Keratinocyte (primary cell): ENCODE measurements around the gene CASTOR2. TPM values are rescaled to one million over a fixed set of nuclear protein-coding genes. Genes with fewer than 3 reads are reported as not detected.

Source experiments
- DNase-seq: peaks from one replicate; pipeline ENCODE4 v3.0.0-alpha.2; 2011; ENCODE audit warnings: low read depth, missing footprints, low spot score
- FAIRE-seq: peaks from 2 replicates; lab custom pipeline; 2011; peaks lifted over from hg19 to GRCh38; lab: Jason Lieb, UNC
- H2AFZ ChIP-seq: 2 replicates; pipeline ENCODE4 v1.6.0; 2012; ENCODE audit warnings: low read length, control low read depth, inconsistent platforms; ENCODE audit not compliant: control insufficient read depth
- H3K27ac ChIP-seq: 2 replicates; pipeline ENCODE4 v1.5.1; 2011; ENCODE audit warnings: low read length; ENCODE audit not compliant: control insufficient read depth, insufficient read depth
- H3K27me3 ChIP-seq: 3 replicates; pipeline ENCODE4 v1.6.0; 2011; ENCODE audit warnings: low read length; ENCODE audit not compliant: control insufficient read depth, insufficient read depth; ENCODE audit errors: extremely low read depth
- H3K36me3 ChIP-seq, 2 experiments: 2 replicates in 1 of 2; 3 replicates in 1 of 2; pipeline ENCODE4 v1.5.1; 2011; ENCODE audit warnings: low read length in 2 of 2, mild to moderate bottlenecking in 1 of 2; ENCODE audit not compliant: control insufficient read depth in 2 of 2, insufficient read depth in 2 of 2; ENCODE audit errors: extremely low read depth in 1 of 2
- H3K4me1 ChIP-seq: 3 replicates; pipeline ENCODE4 v1.5.1; 2011; ENCODE audit warnings: low read length; ENCODE audit not compliant: control insufficient read depth, insufficient read depth; ENCODE audit errors: extremely low read depth
- H3K4me2 ChIP-seq: 3 replicates; pipeline ENCODE4 v1.6.0; 2011; ENCODE audit warnings: low read depth, low read length; ENCODE audit not compliant: control insufficient read depth, insufficient read depth; ENCODE audit errors: extremely low read depth
- H3K4me3 ChIP-seq, 3 experiments: fragments of 200-600 bp in 1 of 3; sonication (generic) in 1 of 3; 2 replicates in 2 of 3; 3 replicates in 1 of 3; pipeline ENCODE4 v1.5.1; 2011 to 2016; ENCODE audit warnings: low read length in 3 of 3, mild to moderate bottlenecking in 3 of 3, control low read depth in 2 of 3, inconsistent platforms in 1 of 3, low read depth in 1 of 3, mixed read lengths in 1 of 3, mixed run types in 1 of 3, moderate library complexity in 1 of 3; ENCODE audit not compliant: control insufficient read depth in 2 of 3, insufficient read depth in 2 of 3; ENCODE audit errors: extremely low read depth in 1 of 3
- H3K79me2 ChIP-seq: 2 replicates; pipeline ENCODE4 v1.6.0; 2012; ENCODE audit warnings: low read length; ENCODE audit not compliant: control insufficient read depth, insufficient read depth
- H3K9ac ChIP-seq: 3 replicates; pipeline ENCODE4 v1.6.0; 2011; ENCODE audit warnings: low read length; ENCODE audit not compliant: control insufficient read depth, insufficient read depth; ENCODE audit errors: extremely low read depth
- H3K9me1 ChIP-seq: 3 replicates; pipeline ENCODE4 v1.6.0; 2011; ENCODE audit warnings: low read length; ENCODE audit not compliant: control insufficient read depth, insufficient read depth; ENCODE audit errors: extremely low read depth
- H3K9me3 ChIP-seq: 2 replicates; pipeline ENCODE4 v1.5.1; 2012; ENCODE audit warnings: low read depth, low read length; ENCODE audit not compliant: control insufficient read depth
- H4K20me1 ChIP-seq: 3 replicates; pipeline ENCODE4 v1.6.0; 2011; ENCODE audit warnings: low read length; ENCODE audit not compliant: control insufficient read depth, insufficient read depth; ENCODE audit errors: extremely low read depth
- dilution Hi-C: fragments of 300-500 bp; cut with MboI; formaldehyde crosslinking; loops from one replicate; pipeline ENCODE4 v1.7.0; 2020; ENCODE audit warnings: low sequenced_read_pairs; ENCODE audit not compliant: extremely low pct_ligation_motif_present
- polyA plus RNA-seq, 5 experiments: library from polyadenylated mRNA; depleted of rRNA in 3 of 5; stranded (reverse) in 3 of 5; stranded (forward) in 1 of 5; unstranded in 1 of 5; fragments of >200 nt; gene quantifications; 1 replicate in 1 of 5; 2 replicates in 3 of 5; 3 replicates in 1 of 5; pipeline versions ENCODE4 v1.2.1 to v1.2.3, GENCODE V29; 2011 to 2012; ENCODE audit warnings: missing spikeins in 2 of 5, low read depth in 1 of 5, low replicate concordance in 1 of 5
- TF ChIP-seq, protein P1 (sequence below), 3 experiments: IDR thresholded peaks in 1 of 3; conservative IDR thresholded peaks in 1 of 3; optimal IDR thresholded peaks in 1 of 3; 2 replicates in 2 of 3; 3 replicates in 1 of 3; pipeline versions ENCODE3 to v1.5.1; 2011; ENCODE audit warnings: low read length in 3 of 3, mild to moderate bottlenecking in 3 of 3, moderate library complexity in 2 of 3, control low read depth in 1 of 3, inconsistent platforms in 1 of 3; ENCODE audit not compliant: insufficient read depth in 2 of 3; ENCODE audit errors: extremely low read depth in 1 of 3

CASTOR2 gene
- polyA plus RNA-seq, 1 donor (not counting 4 experiments of a cell fraction or from before 2014, with no cell fraction given), result 0.75 TPM

DNA sequence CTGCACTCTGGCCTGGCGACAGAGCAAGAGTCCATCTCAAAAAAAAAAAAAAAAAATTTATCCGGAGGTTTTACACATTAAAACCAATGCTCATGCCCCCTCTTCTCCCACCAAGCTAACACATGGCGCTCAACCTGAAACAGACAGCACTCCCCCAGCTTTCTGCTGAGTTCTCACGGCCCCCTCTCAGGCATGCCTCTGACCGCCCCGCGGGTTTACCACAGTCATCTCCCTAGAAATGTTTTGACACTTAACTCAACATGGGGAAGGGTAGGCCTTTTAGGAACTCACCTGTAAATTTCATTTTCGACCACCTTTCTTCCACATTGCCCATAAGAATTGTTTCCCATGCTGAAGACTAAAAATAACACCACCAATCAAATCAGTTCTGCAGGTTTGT lies 99.8 kb downstream of the CASTOR2 start:
- no peak overlapping the region for H3K4me3 ChIP-seq
- no peaks in the 10 kb centered on the region for H3K79me2 ChIP-seq
- no peak overlapping the region for H3K9ac ChIP-seq
- FAIRE-seq (no peak), DNase-seq (no peak)
- no peak overlapping the region for H2AFZ ChIP-seq
- TF ChIP-seq, protein P1, sequence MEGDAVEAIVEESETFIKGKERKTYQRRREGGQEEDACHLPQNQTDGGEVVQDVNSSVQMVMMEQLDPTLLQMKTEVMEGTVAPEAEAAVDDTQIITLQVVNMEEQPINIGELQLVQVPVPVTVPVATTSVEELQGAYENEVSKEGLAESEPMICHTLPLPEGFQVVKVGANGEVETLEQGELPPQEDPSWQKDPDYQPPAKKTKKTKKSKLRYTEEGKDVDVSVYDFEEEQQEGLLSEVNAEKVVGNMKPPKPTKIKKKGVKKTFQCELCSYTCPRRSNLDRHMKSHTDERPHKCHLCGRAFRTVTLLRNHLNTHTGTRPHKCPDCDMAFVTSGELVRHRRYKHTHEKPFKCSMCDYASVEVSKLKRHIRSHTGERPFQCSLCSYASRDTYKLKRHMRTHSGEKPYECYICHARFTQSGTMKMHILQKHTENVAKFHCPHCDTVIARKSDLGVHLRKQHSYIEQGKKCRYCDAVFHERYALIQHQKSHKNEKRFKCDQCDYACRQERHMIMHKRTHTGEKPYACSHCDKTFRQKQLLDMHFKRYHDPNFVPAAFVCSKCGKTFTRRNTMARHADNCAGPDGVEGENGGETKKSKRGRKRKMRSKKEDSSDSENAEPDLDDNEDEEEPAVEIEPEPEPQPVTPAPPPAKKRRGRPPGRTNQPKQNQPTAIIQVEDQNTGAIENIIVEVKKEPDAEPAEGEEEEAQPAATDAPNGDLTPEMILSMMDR (optimal IDR thresholded peaks at IDR 0.05 in 1 of 3, IDR thresholded peaks at IDR 0.05 in 1 of 3, conservative IDR thresholded peaks at IDR 0.05 in 1 of 3; ENCODE audit: extremely low read depth in 1 of 3, insufficient read depth in 2 of 3, low read length in 3 of 3), result no peak
- H3K9me3 ChIP-seq, result no peaks in the 10 kb centered on the region
- no peak overlapping the region for H3K4me2 ChIP-seq
- H3K9me1 ChIP-seq, result no peaks in the 10 kb centered on the region
- no peaks in the 10 kb centered on the region for H4K20me1 ChIP-seq
- no peak overlapping the region for H3K27ac ChIP-seq
- H3K4me1 ChIP-seq, result no peaks in the 10 kb centered on the region
- dilution Hi-C loops, result no loop called here
- no peaks in the 10 kb centered on the region for H3K27me3 ChIP-seq
- H3K36me3 ChIP-seq, result peaks cover 29 to 36% of the 10 kb centered on the region in 2 experiments

DNA sequence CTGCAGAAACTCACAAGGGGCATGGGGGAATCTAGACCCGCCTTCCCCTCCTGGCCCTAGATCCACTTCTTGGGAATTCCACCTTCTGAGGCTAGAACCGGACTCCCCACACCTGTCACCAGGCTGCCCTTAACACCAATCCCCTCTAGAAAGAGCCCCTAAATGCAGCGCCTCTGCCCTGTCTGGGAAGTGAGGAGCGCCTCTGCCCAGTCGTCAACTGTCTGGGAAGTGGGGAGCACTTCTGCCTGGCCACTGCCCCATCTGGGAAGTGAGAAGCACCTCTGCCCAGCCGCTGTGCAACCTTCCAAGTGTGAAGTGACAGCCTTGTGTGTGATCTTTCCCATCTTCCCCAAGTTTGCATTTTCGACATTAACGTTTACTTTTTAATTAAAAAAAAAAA lies 100.3 kb downstream of the CASTOR2 start:
- Histone ChIP-seq H3K9me3 (no peaks in the 10 kb centered on the region), H2AFZ (no peak overlapping the region), H3K27ac (no peak overlapping the region), H3K27me3 (no peaks in the 10 kb centered on the region), H3K36me3 (peaks cover 28 to 35% of the 10 kb centered on the region in 2 experiments), H3K4me3 (no peak overlapping the region), H3K9ac (no peak overlapping the region), H3K4me2 (no peak overlapping the region), H3K9me1 (no peaks in the 10 kb centered on the region), H3K79me2 (no peaks in the 10 kb centered on the region), H4K20me1 (no peaks in the 10 kb centered on the region), H3K4me1 (no peaks in the 10 kb centered on the region)
- TF ChIP-seq, protein P1 (optimal IDR thresholded peaks at IDR 0.05 in 1 of 3, IDR thresholded peaks at IDR 0.05 in 1 of 3, conservative IDR thresholded peaks at IDR 0.05 in 1 of 3; ENCODE audit: extremely low read depth in 1 of 3, insufficient read depth in 2 of 3, low read length in 3 of 3), result no peak
- DNase-seq (no peak), FAIRE-seq (no peak)
- dilution Hi-C loops, result no loop called here
